Glutamatergic neuron (in vitro differentiated cells): ENCODE measurements around the gene DUSP6. TPM values are rescaled to one million over a fixed set of nuclear protein-coding genes. Genes with fewer than 3 reads are reported as not detected.
"Not testable (repeated sequence)": the region's sequence is repeated elsewhere in the genome, so short reads cannot be mapped to it uniquely, and the experiment has no call there.

ENCODE experiments used
- DNase-seq: peaks from one replicate; pipeline ENCODE4 v3.0.0; 2022
- H3K27ac Mint-ChIP-seq: one replicate; pipeline ENCODE4 v1.8.0; 2020; ENCODE audit warnings: mild to moderate bottlenecking, mixed read lengths, inconsistent platforms; ENCODE audit not compliant: unreplicated experiment
- H3K27me3 Mint-ChIP-seq: one replicate; pipeline ENCODE4 v1.8.0; 2020; ENCODE audit warnings: mild to moderate bottlenecking, moderate library complexity, mixed read lengths, inconsistent platforms; ENCODE audit not compliant: unreplicated experiment
- H3K36me3 Mint-ChIP-seq: one replicate; pipeline ENCODE4 v1.8.0; 2020; ENCODE audit warnings: mild to moderate bottlenecking, mixed read lengths, inconsistent platforms; ENCODE audit not compliant: unreplicated experiment
- H3K4me1 Mint-ChIP-seq: one replicate; pipeline ENCODE4 v1.8.0; 2020; ENCODE audit warnings: mild to moderate bottlenecking, low read depth, mixed read lengths, inconsistent platforms; ENCODE audit not compliant: unreplicated experiment
- H3K4me3 Mint-ChIP-seq: one replicate; pipeline ENCODE4 v1.8.0; 2020; ENCODE audit warnings: mild to moderate bottlenecking, mixed read lengths, inconsistent platforms; ENCODE audit not compliant: unreplicated experiment
- H3K9me3 Mint-ChIP-seq: one replicate; pipeline ENCODE4 v1.8.0; 2020; ENCODE audit warnings: mild to moderate bottlenecking, moderate library complexity, mixed read lengths, inconsistent platforms; ENCODE audit not compliant: unreplicated experiment
- CTCF ChIP-seq: fragments of 200-600 bp; sonication (generic); IDR thresholded peaks from one replicate; pipeline ENCODE4 v1.5.0; 2021; ENCODE audit not compliant: partially characterized antibody, unreplicated experiment
- total RNA-seq: library from RNA; stranded (reverse); fragmentation: NEBNext Ultra II Directional; extraction: Animal tissue kit (Norgen Biotek cat#: 25700); gene quantifications from one replicate; pipeline ENCODE4 v1.2.1, GENCODE V29; 2021; ENCODE audit not compliant: unreplicated experiment

The DUSP6 gene
- total RNA-seq, 1 donor from 2014 or later, result 4.2 TPM

GRCh38 chr12:89339526-89339925 lies 12.8 kb downstream of the DUSP6 start:
- Mint-ChIP-seq H3K9me3 (no peaks in the 10 kb centered on the region), H3K27ac (no peak overlapping the region)

GRCh38 chr12:89337136-89337535 lies 15.2 kb downstream of the DUSP6 start:
- not testable (repeated sequence) for H3K27me3 Mint-ChIP-seq, H3K4me1 Mint-ChIP-seq, H3K4me3 Mint-ChIP-seq, H3K36me3 Mint-ChIP-seq, H3K27ac Mint-ChIP-seq, H3K9me3 Mint-ChIP-seq, DNase-seq

More at GRCh38 chr12:89339526-89339925, 12.8 kb downstream of the DUSP6 start:
- DNase-seq, result no peak
- no peaks in the 10 kb centered on the region for H3K36me3 Mint-ChIP-seq
- TF ChIP-seq CTCF, result no peak
- no peak overlapping the region for H3K4me3 Mint-ChIP-seq
- no peaks in the 10 kb centered on the region for H3K4me1 Mint-ChIP-seq
- H3K27me3 Mint-ChIP-seq, result no peaks in the 10 kb centered on the region

DNA sequence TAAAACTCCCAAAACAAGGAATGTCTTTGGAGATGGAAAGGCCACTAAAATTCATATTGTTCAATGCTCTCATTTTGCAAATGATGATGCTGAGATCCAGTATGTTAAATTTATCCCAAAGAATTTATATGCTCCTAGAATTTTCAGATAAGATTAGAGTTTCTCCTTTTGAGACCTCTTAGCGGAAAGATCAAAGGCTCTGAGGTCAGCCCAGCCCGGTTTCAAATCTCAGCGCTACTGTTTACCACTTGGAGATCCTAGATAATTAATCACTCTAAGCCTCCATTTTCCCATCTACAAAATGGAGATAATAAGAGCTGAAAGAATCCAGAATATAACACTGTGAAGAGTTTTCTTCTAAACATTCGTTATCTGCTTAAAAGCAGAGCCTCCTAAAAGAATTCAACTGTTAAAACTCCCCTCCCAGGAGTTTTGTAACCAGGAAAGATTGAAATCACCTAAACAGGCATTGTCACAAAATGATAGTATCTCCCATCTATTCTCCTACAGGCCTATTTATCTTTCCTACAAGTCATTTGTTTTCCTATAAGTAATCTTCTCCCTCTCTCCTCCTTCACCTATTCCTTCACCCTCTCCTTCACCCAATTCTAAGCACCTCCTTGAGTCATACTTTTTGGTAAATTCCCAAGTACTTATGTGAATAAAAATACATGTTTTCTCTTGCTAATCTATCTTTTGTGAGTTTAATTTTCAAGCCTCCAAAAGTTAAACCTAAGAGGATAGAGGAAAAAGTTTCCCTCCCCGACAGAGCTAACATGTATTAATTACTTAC lies 16.7 kb downstream of the DUSP6 start:
- no peak overlapping the region for H3K27ac Mint-ChIP-seq

DNA sequence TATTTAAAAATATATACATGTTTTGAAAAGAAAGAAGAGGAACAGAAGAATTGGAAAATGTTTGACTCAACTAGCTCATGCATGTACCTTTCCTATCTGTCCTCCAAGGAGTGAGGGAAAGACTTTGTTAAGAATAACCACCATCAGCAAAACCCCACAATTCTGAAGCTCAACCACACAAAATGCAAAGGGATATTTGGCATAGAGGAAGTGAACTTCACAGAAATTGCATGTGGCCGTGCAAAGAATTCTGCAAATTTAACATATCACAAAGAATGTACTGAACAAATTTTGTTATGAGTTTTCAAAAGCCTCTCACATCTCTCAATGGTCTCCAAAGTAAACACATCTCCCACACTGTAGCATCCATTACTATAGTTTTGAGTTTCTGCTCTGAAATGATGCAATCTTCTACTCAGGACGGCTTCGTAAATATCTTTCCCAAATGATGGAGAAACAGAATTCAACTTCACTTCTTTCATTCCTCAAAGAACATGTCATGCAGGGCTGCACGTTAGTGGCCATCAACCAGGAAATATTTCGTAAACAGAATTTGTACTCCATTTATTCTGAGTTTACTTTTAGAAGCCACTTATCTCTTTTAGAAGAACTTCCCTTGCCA lies 17.6 kb downstream of the DUSP6 start:
- Mint-ChIP-seq H3K27ac (no peak overlapping the region), H3K27me3 (no peaks in the 10 kb centered on the region), H3K4me1 (no peaks in the 10 kb centered on the region), H3K9me3 (no peaks in the 10 kb centered on the region), H3K36me3 (peaks cover 8% of the 10 kb centered on the region), H3K4me3 (no peak overlapping the region)
- TF ChIP-seq CTCF, result no peak
- DNase-seq, result no peak

More for the DNA sequence above, 16.7 kb downstream of the DUSP6 start:
- no peaks in the 10 kb centered on the region for H3K4me1 Mint-ChIP-seq
- H3K27me3 Mint-ChIP-seq, result no peaks in the 10 kb centered on the region
- TF ChIP-seq CTCF, result no peak
- no peak for DNase-seq
- no peak overlapping the region for H3K4me3 Mint-ChIP-seq
- no peaks in the 10 kb centered on the region for H3K9me3 Mint-ChIP-seq
- peaks cover 6% of the 10 kb centered on the region for H3K36me3 Mint-ChIP-seq

- Mint-ChIP-seq H3K36me3 (peaks cover 8% of the 10 kb centered on the region), H3K4me3 (no peak overlapping the region), H3K27me3 (no peaks in the 10 kb centered on the region), H3K27ac (no peak overlapping the region), H3K9me3 (no peaks in the 10 kb centered on the region), H3K4me1 (peaks cover 2% of the 10 kb centered on the region)
- no peak for TF ChIP-seq CTCF
- DNase-seq, result no peak
Observed at GRCh38 chr12:89333564-89334252, 18.6 kb downstream of the DUSP6 start.
